Measurements from ENCODE around the gene NTHL1.

Gene NTHL1

GRCh38 chr16:1991135-1991551 lies 56.5 kb downstream of the NTHL1 start:
- DNase-seq: no peak

GRCh38 chr16:1990351-1991134 lies 57.1 kb downstream of the NTHL1 start:
- DNase-seq: no peak

GRCh38 chr16:1990101-1990350 lies 57.6 kb downstream of the NTHL1 start:
- no peak for DNase-seq
